HG03159 (cell line): ENCODE measurements around the gene PHACTR1.

Experiments used
- ATAC-seq: cut with Tn5 transposase; IDR thresholded peaks from one replicate; pipeline ENCODE4 v1.9.1; 2021; ENCODE audit warnings: mild to moderate bottlenecking, moderate library complexity; ENCODE audit not compliant: unreplicated experiment

The PHACTR1 gene

GRCh38 chr6:12976366-12976765 lies 259.8 kb downstream of the PHACTR1 start:
- no peak for ATAC-seq

- no peak for ATAC-seq
Measured at GRCh38 chr6:12977206-12977605, 260.6 kb downstream of the PHACTR1 start.

- no peak for ATAC-seq
Measured at GRCh38 chr6:12977806-12978205, 261.2 kb downstream of the PHACTR1 start.

- ATAC-seq, result no peak
Measured at GRCh38 chr6:12980741-12981140, 264.2 kb downstream of the PHACTR1 start.

GRCh38 chr6:12984776-12985175 lies 268.2 kb downstream of the PHACTR1 start:
- ATAC-seq, result no peak

GRCh38 chr6:12987783-12988182 lies 271.2 kb downstream of the PHACTR1 start:
- no peak for ATAC-seq

- ATAC-seq, result no peak
Measured at GRCh38 chr6:12990162-12990561, 273.6 kb downstream of the PHACTR1 start.

- ATAC-seq, result no peak
Measured at GRCh38 chr6:12991435-12991834, 274.9 kb downstream of the PHACTR1 start.

GRCh38 chr6:12992770-12993169 lies 276.2 kb downstream of the PHACTR1 start:
- no peak for ATAC-seq

- ATAC-seq, result no peak
Measured at GRCh38 chr6:12993283-12993898, 276.8 kb downstream of the PHACTR1 start.

GRCh38 chr6:12995419-12995818 lies 278.9 kb downstream of the PHACTR1 start:
- ATAC-seq, result no peak

- ATAC-seq, result no peak
Measured at GRCh38 chr6:13000537-13000936, 284.0 kb downstream of the PHACTR1 start.

GRCh38 chr6:13001927-13002326 lies 285.4 kb downstream of the PHACTR1 start:
- ATAC-seq, result no peak

- ATAC-seq, result no peak
Measured at GRCh38 chr6:13004601-13005000, 288.0 kb downstream of the PHACTR1 start.

- ATAC-seq, result no peak
Measured at GRCh38 chr6:13005994-13006393, 289.4 kb downstream of the PHACTR1 start.

- no peak for ATAC-seq
Measured at GRCh38 chr6:13006578-13007300, 290.2 kb downstream of the PHACTR1 start.

GRCh38 chr6:13007744-13008143 lies 291.2 kb downstream of the PHACTR1 start:
- no peak for ATAC-seq

GRCh38 chr6:13009031-13009430 lies 292.5 kb downstream of the PHACTR1 start:
- ATAC-seq, result no peak

- no peak for ATAC-seq
Measured at GRCh38 chr6:13009461-13009860, 292.9 kb downstream of the PHACTR1 start.

- ATAC-seq, result no peak
Measured at GRCh38 chr6:13011612-13012146, 295.1 kb downstream of the PHACTR1 start.

- ATAC-seq, result no peak
Measured at GRCh38 chr6:13012296-13012695, 295.7 kb downstream of the PHACTR1 start.

GRCh38 chr6:13012977-13013680 lies 296.6 kb downstream of the PHACTR1 start:
- ATAC-seq, result no peak
